ENCODE measurements around the gene SYT2.
"Not testable (repeated sequence)": the region's sequence is repeated elsewhere in the genome, so short reads cannot be mapped to it uniquely, and the experiment has no call there.

The SYT2 gene

DNA sequence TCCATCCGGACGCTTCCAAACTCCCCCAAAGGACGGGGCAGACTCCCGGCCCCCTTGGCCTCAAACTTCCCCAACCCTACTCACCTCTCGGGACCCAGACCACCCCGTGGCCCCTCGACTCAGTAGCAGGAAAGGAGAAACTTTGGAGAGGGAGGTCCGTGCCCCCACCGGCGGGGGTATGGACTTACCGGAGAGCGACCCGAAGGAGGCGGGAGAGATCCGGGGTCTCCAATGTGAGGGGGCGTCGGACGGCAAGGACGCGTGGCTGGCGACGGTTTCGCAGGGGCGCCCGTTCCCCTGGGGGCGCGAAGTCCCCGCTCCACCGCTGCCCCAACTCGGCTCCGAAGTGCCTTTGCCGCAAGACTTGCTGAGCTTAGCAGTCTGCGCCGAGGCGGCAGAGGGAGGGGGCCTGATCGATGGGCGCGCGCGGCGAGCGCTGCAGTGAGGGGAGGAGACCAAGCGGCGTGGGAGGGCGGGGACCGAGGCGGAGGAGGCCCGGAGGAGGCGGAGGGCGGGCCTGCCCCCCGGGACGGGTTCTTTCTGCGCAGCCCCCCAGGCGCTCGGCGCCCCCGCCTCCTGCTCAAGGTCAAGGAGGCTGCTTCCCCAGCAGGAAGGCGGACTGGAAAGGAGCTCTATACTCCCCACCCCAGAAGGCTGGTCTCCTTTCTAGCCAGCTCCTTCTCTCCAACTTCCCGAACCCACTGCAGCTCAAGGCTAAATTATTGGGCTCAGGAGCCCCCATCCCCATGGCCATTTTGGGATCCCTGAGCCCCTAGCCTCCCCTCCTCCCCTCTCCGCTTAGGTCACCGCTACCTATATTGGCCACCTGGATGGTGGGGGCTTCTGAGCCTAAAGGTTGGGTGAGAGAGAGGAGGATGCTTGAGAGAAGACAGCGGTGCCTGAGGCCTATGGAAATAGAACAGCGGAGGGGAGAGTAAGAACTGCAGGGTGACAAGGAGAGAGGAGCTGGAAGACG is at the start of gene SYT2:
Gene SYT2, minus strand, starts transcription at position 385 of the 976 bp plus-strand sequence. CDS start 104,682 bp downstream, outside the sequence.
- DNase-seq: no peak

GRCh38 chr1:202756391-202756790 is 46.1 kb upstream of the SYT2 start:
- DNase-seq: no peak

GRCh38 chr1:202754293-202754692 is 44.0 kb upstream of the SYT2 start:
- DNase-seq: no peak

- no peak for DNase-seq
These were observed 42.5 kb upstream of the SYT2 start for GRCh38 chr1:202752774-202753173.

DNA sequence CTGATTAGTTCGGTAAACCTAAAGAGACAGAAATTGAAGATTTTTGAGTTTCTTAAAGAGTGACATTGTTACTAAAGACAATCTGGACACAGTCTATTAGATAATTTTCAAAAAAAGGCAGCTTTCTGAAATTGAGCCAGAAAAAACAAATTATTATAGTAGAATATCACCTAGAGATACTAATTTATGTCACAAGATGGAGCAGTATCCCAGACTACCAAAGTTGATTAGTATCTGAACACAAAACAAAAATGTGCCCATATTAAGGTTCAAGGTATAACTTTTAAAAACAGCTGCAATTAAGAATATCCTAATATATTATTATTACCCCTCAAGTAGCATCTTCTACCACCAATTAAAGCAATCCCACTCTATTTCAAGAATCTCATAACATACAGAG is 40.5 kb upstream of the SYT2 start:
- DNase-seq: no peak

DNA sequence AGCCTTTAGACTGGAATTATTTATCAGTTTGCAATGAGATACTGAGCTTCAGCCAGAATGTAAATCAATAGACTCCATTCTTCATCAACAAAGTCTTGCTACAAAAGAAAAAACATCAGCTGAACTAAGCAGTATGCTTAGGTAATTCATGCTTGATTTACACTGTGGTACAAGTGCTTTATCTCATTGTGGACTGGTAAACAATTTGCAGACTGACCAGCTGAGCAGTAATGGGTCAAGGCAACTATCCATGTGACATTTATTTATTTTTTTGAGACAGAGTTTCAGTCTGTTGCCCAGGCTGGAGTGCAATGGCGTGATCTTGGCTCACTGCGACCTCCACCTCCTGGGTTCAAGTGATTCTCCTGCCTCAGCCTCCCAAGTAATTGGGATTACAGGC is 39.8 kb upstream of the SYT2 start:
- no peak for DNase-seq

DNA sequence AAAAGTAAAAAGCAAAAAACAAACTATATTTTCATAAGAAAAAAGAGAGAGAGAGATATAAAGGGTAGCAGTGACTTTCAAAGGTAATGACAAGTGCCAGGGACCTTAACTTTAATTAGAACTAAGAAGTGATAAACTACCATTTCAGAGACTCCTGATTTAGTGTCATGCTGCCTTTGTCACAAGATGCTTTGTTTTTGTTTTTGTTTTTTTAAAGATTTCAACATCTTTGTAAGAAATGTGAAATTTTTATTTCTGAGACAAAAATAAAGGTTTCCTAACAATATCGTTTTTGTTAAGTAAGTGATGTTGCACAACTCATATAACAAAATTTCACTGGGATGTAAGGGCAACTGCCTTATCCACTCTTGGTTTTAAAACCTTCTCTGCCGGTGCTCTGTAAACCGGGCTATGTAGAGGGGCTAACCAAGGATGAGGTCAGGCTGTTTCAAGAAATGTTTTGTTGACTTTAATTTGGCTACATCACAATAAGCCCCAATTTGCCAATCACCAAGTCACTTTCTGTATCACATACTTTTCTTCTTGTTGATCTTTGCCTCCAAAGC is 35.2 kb upstream of the SYT2 start:
- no peak for DNase-seq

- not testable (repeated sequence) for DNase-seq
These were observed 34.5 kb upstream of the SYT2 start for GRCh38 chr1:202744770-202745169.

DNA sequence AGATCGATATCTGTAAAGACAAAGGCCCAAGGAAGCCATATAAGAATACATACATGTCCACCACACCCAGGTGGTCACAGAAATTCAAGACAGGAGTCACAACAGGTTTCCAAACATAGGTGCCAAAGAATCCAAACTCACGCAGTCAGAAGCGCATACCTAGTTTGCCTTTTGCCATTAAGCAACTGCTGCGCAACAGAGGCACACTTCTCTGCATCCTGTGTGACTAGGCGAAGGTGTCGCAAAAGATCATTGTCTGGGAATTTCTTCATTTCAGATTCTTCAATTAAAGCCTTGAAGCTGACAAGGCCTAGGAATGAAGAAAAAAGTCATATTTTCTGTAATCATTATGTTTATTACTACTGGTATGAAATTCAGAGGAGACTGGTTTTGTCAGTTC is 32.2 kb upstream of the SYT2 start:
- DNase-seq: no peak

- no peak for DNase-seq
These were observed 23.0 kb upstream of the SYT2 start for GRCh38 chr1:202733251-202733650.

- no peak for DNase-seq
These were observed 18.7 kb upstream of the SYT2 start for GRCh38 chr1:202728951-202729350.

GRCh38 chr1:202725526-202725925 is 15.3 kb upstream of the SYT2 start:
- DNase-seq: no peak

DNA sequence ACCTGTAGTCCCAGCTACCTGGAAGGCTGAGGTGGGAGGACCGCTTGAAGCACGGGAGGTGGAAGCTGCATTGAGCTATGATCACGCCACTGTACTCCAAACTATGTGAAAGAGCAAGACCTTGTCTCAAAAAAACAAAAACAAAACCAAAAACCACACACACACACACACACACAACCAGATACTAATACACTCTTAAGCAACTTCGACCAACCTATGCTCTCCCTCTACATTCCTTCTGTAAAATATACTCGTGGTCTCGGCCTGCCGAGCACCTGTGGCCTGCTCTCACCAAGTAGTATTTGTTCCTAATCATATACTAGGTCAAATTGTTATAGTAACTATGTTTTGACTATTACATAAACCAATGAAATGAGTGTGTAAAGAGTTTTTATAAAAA is 13.5 kb upstream of the SYT2 start:
- DNase-seq: no peak

DNA sequence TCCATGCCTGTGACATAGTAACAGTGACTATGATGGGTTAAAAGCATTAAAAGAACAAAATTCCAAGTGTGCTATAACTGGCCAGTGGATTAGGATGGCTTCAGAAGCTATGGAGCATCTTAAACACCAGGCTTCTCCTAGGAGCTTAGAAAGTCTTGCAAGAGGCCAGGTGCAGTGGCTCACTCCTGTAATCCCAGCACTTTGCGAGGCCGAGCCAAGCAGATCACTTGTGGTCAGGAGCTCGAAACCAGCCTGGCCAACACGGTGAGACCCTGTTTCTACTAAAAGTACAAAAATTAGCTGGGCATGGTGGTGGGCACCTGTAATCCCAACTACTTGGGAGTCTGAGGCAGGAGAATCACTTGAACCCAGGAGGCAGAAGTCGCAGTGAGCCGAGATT is 12.8 kb upstream of the SYT2 start:
- not testable (repeated sequence) for DNase-seq

DNA sequence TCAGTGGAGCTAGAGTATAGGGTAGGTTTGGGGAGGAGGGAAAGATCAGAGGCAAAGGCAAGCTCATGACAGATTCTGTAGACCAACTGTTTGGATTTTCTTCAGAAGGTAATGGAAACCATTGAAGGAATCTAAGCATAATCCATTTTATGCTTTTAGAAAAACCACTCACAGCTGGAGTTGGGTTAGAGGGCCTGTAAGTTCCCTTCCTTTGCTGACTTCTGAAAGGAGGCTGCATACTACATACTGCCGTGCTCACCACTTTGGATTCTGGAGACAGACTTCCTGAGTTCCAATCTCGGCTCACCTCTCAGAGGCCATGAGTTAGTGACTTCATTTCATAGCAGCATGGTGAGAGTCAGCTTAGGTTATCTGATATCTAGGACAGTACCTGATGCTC is 6.4 kb upstream of the SYT2 start:
- no peak for DNase-seq

- DNase-seq: not testable (repeated sequence)
These were observed 3.9 kb upstream of the SYT2 start for GRCh38 chr1:202714202-202714601.

GRCh38 chr1:202713110-202713509 is 2.9 kb upstream of the SYT2 start:
- DNase-seq: no peak

DNA sequence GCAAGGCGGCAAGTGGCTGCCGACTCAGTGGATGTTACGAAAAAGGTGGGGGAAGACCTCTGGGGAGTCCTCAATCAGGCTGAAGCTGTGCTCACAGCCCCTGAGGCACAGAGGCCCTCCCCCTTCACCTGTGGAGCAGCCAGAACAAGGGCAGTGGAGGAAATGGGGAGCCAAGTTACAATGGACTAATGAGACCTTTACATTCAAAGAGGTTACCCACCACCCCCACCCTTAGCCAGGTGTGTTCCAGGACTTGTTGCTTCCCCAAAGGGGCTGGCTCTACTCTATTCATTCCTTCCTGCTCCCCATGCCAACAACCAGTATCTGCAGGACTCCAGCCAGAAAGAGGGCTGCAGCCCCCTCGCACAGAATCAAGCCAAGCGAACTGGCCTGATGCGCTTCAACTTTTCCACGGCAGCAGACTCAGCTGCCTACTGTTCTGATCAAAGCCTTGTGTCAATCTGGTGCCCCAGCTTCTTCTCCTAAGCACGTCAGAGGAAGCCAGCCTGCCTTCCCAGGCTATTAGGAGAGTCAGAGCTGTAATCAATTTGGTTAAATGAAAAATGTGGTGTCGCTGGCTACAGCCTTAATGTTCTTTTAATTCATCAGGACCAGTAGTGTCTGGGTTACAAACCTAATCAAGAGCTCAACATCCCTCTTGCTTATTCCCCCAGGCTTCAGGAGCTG is 1.8 kb upstream of the SYT2 start:
- no peak for DNase-seq

GRCh38 chr1:202709276-202710041 is 795 bp downstream of the SYT2 start:
- no peak for DNase-seq

- no peak for DNase-seq
These were observed 1.6 kb downstream of the SYT2 start for GRCh38 chr1:202708456-202709275.

DNA sequence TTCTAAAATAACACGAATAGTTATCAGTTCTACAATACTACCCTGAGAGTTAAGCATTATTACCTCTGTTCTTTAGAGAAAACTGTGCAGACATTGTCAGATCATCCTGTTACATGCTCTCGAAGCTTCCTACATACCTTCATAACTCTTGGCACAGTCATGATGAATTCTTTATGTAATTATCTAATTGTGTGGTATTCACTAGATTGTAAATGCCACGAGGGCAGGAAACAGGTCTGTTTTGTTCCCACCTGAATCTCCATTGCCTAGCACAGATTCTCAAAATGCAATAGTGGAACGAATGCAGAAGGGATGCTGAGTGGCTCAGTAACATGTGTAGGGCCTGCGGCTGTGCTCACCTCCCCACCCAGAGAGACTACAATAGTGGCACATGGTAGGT is 3.4 kb downstream of the SYT2 start:
- no peak for DNase-seq

- DNase-seq: no peak
These were observed 5.7 kb downstream of the SYT2 start for GRCh38 chr1:202704601-202705000.

All from activated CD4-positive, alpha-beta T cell treated with anti-CD3 and anti-CD28 coated beads for 1 hour (primary cell).